Measurements from ENCODE around the gene CRIP2. TPM values are rescaled to one million over a fixed set of nuclear protein-coding genes. Genes with fewer than 3 reads are reported as not detected.

CRIP2 gene
- total and polyA plus RNA-seq, 8 donors = 143 to 229 (median 181) TPM

- peak; percentile 8 for ATAC-seq
- peak overlapping the region in 1 of 2 donors; percentile 52 for H3K4me3 ChIP-seq
- intact Hi-C loops (cut with DNase I) = no loop called here
Measured at GRCh38 chr14:105473033-105473676, 1.5 kb upstream of the CRIP2 start.

GRCh38 chr14:105473677-105474482 lies 741 bp upstream of the CRIP2 start:
- peak overlapping the region; percentile 29 to 52 for H3K4me3 ChIP-seq
- intact Hi-C loops (cut with DNase I) = no loop called here
- peaks cover 0 to 28% of the 10 kb centered on the region in 2 donors for H3K36me3 ChIP-seq
- peaks cover 0 to 61% of the 10 kb centered on the region in 2 donors for H3K27me3 ChIP-seq
- ATAC-seq = peak; percentile 71
- DNase-seq = peak; percentile 91 to 96 (median 96)
- no peaks in the 10 kb centered on the region for H3K9me3 ChIP-seq
- H3K4me1 ChIP-seq = peaks cover 38 to 66% of the 10 kb centered on the region in 2 donors
- H3K27ac ChIP-seq = peak overlapping the region; percentile 84 to 92
- TF ChIP-seq, protein P1, sequence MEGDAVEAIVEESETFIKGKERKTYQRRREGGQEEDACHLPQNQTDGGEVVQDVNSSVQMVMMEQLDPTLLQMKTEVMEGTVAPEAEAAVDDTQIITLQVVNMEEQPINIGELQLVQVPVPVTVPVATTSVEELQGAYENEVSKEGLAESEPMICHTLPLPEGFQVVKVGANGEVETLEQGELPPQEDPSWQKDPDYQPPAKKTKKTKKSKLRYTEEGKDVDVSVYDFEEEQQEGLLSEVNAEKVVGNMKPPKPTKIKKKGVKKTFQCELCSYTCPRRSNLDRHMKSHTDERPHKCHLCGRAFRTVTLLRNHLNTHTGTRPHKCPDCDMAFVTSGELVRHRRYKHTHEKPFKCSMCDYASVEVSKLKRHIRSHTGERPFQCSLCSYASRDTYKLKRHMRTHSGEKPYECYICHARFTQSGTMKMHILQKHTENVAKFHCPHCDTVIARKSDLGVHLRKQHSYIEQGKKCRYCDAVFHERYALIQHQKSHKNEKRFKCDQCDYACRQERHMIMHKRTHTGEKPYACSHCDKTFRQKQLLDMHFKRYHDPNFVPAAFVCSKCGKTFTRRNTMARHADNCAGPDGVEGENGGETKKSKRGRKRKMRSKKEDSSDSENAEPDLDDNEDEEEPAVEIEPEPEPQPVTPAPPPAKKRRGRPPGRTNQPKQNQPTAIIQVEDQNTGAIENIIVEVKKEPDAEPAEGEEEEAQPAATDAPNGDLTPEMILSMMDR (IDR thresholded peaks at IDR 0.05) = no peak

More at GRCh38 chr14:105473033-105473676, 1.5 kb upstream of the CRIP2 start:
- DNase-seq = peak in 2 of 4 donors; percentile 51 to 68
- Histone ChIP-seq H3K36me3 (peaks cover 0 to 28% of the 10 kb centered on the region in 2 donors), H3K4me1 (peaks cover 41 to 62% of the 10 kb centered on the region in 2 donors), H3K9me3 (no peaks in the 10 kb centered on the region), H3K27ac (peak overlapping the region; percentile 84 to 92), H3K27me3 (peaks cover 0 to 54% of the 10 kb centered on the region in 2 donors)
- TF ChIP-seq, protein P1 (IDR thresholded peaks at IDR 0.05) = no peak

- DNase-seq (peak in 1 of 4 donors; percentile 80), ATAC-seq (peak; percentile 9)
- peaks cover 38 to 77% of the 10 kb centered on the region in 2 donors for H3K4me1 ChIP-seq
- H3K27me3 ChIP-seq = peaks cover 0 to 77% of the 10 kb centered on the region in 2 donors
- peak overlapping the region; percentile 59 to 94 for H3K4me3 ChIP-seq
- H3K27ac ChIP-seq = peak overlapping the region; percentile 92 to 94
- H3K9me3 ChIP-seq = no peaks in the 10 kb centered on the region
- TF ChIP-seq, protein P1 (IDR thresholded peaks at IDR 0.05) = no peak
- peaks cover 0 to 24% of the 10 kb centered on the region in 2 donors for H3K36me3 ChIP-seq
- intact Hi-C loops (cut with DNase I) = no loop called here
Measured at GRCh38 chr14:105475269-105476096, 862 bp downstream of the CRIP2 start.

DNA sequence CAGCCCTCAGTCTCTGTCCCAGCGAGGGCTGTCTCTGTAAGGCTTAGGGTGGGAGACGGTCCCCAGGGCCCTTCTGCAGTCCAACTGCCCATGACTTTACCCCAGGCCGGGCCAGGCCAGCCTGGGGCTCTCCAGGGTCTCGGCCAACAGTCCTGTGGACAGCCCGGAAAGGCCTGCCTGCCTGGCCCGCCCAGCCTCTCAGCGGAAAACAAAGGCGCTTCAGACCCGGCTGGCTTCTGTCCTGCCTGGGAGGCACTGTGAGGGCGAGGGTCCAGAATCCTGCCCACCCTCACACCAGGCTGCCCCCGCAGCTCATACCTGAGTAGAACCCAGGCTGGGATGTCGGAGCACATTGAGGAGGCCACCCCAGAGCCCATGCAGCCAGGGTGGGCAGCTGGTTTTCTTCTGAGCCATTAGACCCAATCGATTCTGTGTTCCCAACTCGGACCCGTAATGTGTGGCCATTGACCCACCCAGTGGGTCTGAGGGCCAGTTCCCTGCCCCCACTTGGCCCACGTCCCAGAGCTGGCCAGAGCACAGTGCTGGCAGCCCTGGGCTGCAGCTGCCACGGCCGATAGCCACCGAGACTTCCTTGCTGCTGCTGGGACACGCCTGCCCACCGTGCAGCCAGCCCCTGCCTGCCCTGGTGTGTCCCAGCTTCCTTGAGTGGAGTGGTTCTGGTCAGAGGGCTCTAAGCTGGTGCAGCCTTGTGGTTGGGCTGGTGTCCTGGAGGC lies 1.6 kb downstream of the CRIP2 start:
- no peaks in the 10 kb centered on the region for H3K9me3 ChIP-seq
- peak overlapping the region; percentile 92 to 94 for H3K27ac ChIP-seq
- intact Hi-C loops (cut with DNase I) = no loop called here
- peaks cover 0 to 18% of the 10 kb centered on the region in 2 donors for H3K36me3 ChIP-seq
- peaks cover 0 to 84% of the 10 kb centered on the region in 2 donors for H3K27me3 ChIP-seq
- TF ChIP-seq, protein P1 (IDR thresholded peaks at IDR 0.05) = no peak
- peak overlapping the region; percentile 59 to 94 for H3K4me3 ChIP-seq
- peak; percentile 9 for ATAC-seq
- peaks cover 43 to 81% of the 10 kb centered on the region in 2 donors for H3K4me1 ChIP-seq
- peak in 2 of 4 donors; percentile 53 to 67 for DNase-seq

Measured in left lung (tissue), 10 donors.